HepG2 (cell line): ENCODE data around the gene FRMD8. TPM values are rescaled to one million over a fixed set of nuclear protein-coding genes. Genes with fewer than 3 reads are reported as not detected.

Source experiments
- ATAC-seq: fragments of 200-7000 bp; cut with Tn5 transposase; 3 replicates; pipeline ENCODE4 v1.9.1; 2020; ENCODE audit warnings: mild to moderate bottlenecking, moderate library complexity
- BruUV-seq: library from RNA; stranded (reverse); fragments of 400-500 nt; replicated peaks from 2 replicates; lab custom pipeline; 2021; lab: Mats Ljungman, UMichigan
- CTCF ChIA-PET: fragments of 300-600 bp; formaldehyde crosslinking; extraction: SDS; loops from one replicate; lab custom pipeline; 2021; ENCODE audit warnings: low total read pairs, inconsistent platforms, low intra/inter-chr PET ratio; lab: Yijun Ruan, JAX
- POLR2A ChIA-PET: fragments of 350-600 bp; sonication (Branson Sonifier 250); formaldehyde crosslinking; loops from one replicate; lab custom pipeline; 2020; ENCODE audit warnings: antibody characterized with exemption, inconsistent platforms; lab: Yijun Ruan, JAX
- DNase-seq: peaks from one replicate; pipeline ENCODE4 v3.0.0-alpha.2; 2015; ENCODE audit warnings: low spot score
- FAIRE-seq: peaks from 3 replicates; lab custom pipeline; 2011; peaks lifted over from hg19 to GRCh38; lab: Jason Lieb, UNC
- H2AFZ ChIP-seq: one replicate; pipeline ENCODE4 v1.6.1; 2011; ENCODE audit warnings: low read length, inconsistent platforms
- H3K27ac ChIP-seq: fragments of 300-600 bp; 3 replicates; pipeline ENCODE4 v1.8.0; 2011; ENCODE audit warnings: mixed run types, mild to moderate bottlenecking, mixed read lengths, low read length, inconsistent platforms; ENCODE audit not compliant: insufficient read depth; ENCODE audit errors: extremely low read length
- H3K27me3 ChIP-seq, 2 experiments: fragments of 200-600 bp in 1 of 2; 2 replicates in 1 of 2; 3 replicates in 1 of 2; pipeline versions ENCODE4 v1.6.0 to v1.8.0; 2011; ENCODE audit warnings: low read length in 2 of 2, mild to moderate bottlenecking in 2 of 2, moderate library complexity in 2 of 2, inconsistent platforms in 1 of 2; ENCODE audit not compliant: insufficient read depth in 2 of 2, control insufficient read depth in 1 of 2
- H3K36me3 ChIP-seq, 2 experiments: fragments of 200-600 bp in 1 of 2; replicated peaks in 1 of 2; 2 replicates in 1 of 2; 3 replicates in 1 of 2; pipeline versions ENCODE4 v1.5.1 to v1.8.0; 2011; ENCODE audit warnings: low read length in 2 of 2, inconsistent platforms in 1 of 2; ENCODE audit not compliant: insufficient read depth in 2 of 2, control insufficient read depth in 1 of 2
- H3K4me1 ChIP-seq: 2 replicates; pipeline ENCODE4 v1.5.1; 2012; ENCODE audit warnings: low read length, inconsistent platforms; ENCODE audit not compliant: insufficient read depth
- H3K4me2 ChIP-seq: 2 replicates; pipeline ENCODE4 v1.6.0; 2011; ENCODE audit warnings: low read depth, low read length, inconsistent platforms
- H3K4me3 ChIP-seq, 3 experiments: fragments of 200-600 bp in 1 of 3; sonication (generic), shearing (Covaris generic) in 1 of 3; replicated peaks in 1 of 3; 2 replicates each; pipeline ENCODE4 v1.5.1; 2011 to 2016; ENCODE audit warnings: low read length in 3 of 3, inconsistent platforms in 2 of 3, low read depth in 2 of 3, mild to moderate bottlenecking in 2 of 3, control low read depth in 1 of 3, mixed read lengths in 1 of 3; ENCODE audit not compliant: insufficient read depth in 1 of 3
- H3K79me2 ChIP-seq: one replicate; pipeline ENCODE4 v1.6.1; 2011; ENCODE audit warnings: low read length, inconsistent platforms; ENCODE audit not compliant: insufficient read depth
- H3K9ac ChIP-seq: 2 replicates; pipeline ENCODE4 v1.6.0; 2011; ENCODE audit warnings: mild to moderate bottlenecking, low read depth, low read length, inconsistent platforms; ENCODE audit not compliant: insufficient read depth
- H3K9me3 ChIP-seq: 2 replicates; pipeline ENCODE4 v1.5.1; 2012; ENCODE audit warnings: mild to moderate bottlenecking, low read length
- H4K20me1 ChIP-seq: 2 replicates; pipeline ENCODE4 v1.6.0; 2011; ENCODE audit warnings: inconsistent platforms, mild to moderate bottlenecking, low read length, moderate library complexity; ENCODE audit not compliant: insufficient read depth
- FOXA1 ChIP-seq, 2 experiments: fragments of 450-650 bp in 1 of 2; sonication (generic) in 1 of 2; formaldehyde crosslinking in 1 of 2; IDR thresholded peaks; 2 replicates each; pipeline versions ENCODE4 v1.4.0 to v1.6.1; 2016 to 2020; ENCODE audit warnings: missing genetic modification reagents in 1 of 2
- GTF3A ChIP-seq: sonication (generic); formaldehyde crosslinking; conservative IDR thresholded peaks from 2 replicates; pipeline ENCODE4 v1.4.0; 2020; ENCODE audit warnings: mild to moderate bottlenecking, missing genetic modification reagents
- IKZF4 ChIP-seq: sonication (generic); formaldehyde crosslinking; IDR thresholded peaks from 2 replicates; pipeline ENCODE4 v1.5.1; 2020; ENCODE audit warnings: borderline replicate concordance, mild to moderate bottlenecking, low read depth, missing genetic modification reagents; ENCODE audit errors: not compliant biosample characterization
- NFE2L1 ChIP-seq: sonication (generic); formaldehyde crosslinking; IDR thresholded peaks from 2 replicates; pipeline ENCODE4 v1.4.0; 2020; ENCODE audit warnings: missing genetic modification reagents, mild to moderate bottlenecking, borderline replicate concordance
- POLR2AphosphoS2 ChIP-seq: IDR thresholded peaks from 2 replicates; pipeline ENCODE4 v1.6.1; 2011; ENCODE audit warnings: low read depth, low read length, improper control_type of control experiment
- RERE ChIP-seq: IDR thresholded peaks from 2 replicates; pipeline ENCODE4 v1.6.1; 2016; ENCODE audit warnings: low read depth, missing genetic modification reagents, missing compliant biosample characterization
- SAP130 ChIP-seq: IDR thresholded peaks from 2 replicates; pipeline ENCODE4 v1.6.1; 2016; ENCODE audit warnings: low read depth
- TFE3 ChIP-seq: IDR thresholded peaks from 2 replicates; pipeline ENCODE4 v1.6.1; 2016
- ZFP62 ChIP-seq: sonication (generic); formaldehyde crosslinking; IDR thresholded peaks from 2 replicates; pipeline ENCODE4 v1.4.0; 2020; ENCODE audit warnings: missing genetic modification reagents
- WGBS: methylation state at CpG from one replicate; pipeline ENCODE4 v1.1.6; 2017; ENCODE audit warnings: low lambda C conversion rate; 5-methylcytosine and 5-hydroxymethylcytosine counted together
- in situ Hi-C: cut with HindIII; loops from 2 replicates; pipeline ENCODE4 v1.10.0; 2017; ENCODE audit warnings: low pct_unique_long_range_greater_than_20kb; ENCODE audit not compliant: extremely low pct_ligation_motif_present
- intact Hi-C: fragments of 100-400 bp; cut with micrococcal nuclease; formaldehyde crosslinking; loops from one replicate; pipeline ENCODE4 v1.10.0; 2022; ENCODE audit not compliant: unreplicated experiment
- polyA plus RNA-seq, 8 experiments: library from polyadenylated mRNA; depleted of rRNA in 3 of 8; stranded (reverse) in 7 of 8; unstranded in 1 of 8; fragments of >200 nt; fragmentation: Illumina TruSeq in 4 of 8; extraction: Trizol in 4 of 8; gene quantifications; 2 replicates each; pipeline versions ENCODE4 v1.2.1 to v1.2.3, GENCODE V29; 2011 to 2016; ENCODE audit warnings: low read depth in 4 of 8, missing spikeins in 1 of 8, mixed read lengths in 1 of 8; ENCODE audit not compliant: insufficient read depth in 1 of 8
- total RNA-seq, 5 experiments: library from RNA; depleted of rRNA; stranded (reverse); fragments of >200 nt; fragmentation: Illumina TruSeq; extraction: Trizol; gene quantifications; 2 replicates each; pipeline ENCODE4 v1.2.3, GENCODE V29; 2016; ENCODE audit warnings: low read depth in 1 of 5

The FRMD8 gene
- total and polyA plus RNA-seq, 2 of the 13 experiments (the other 11 are each of a cell fraction or from before 2014, with no cell fraction given), result 5.8 to 20.6 TPM

- TF ChIP-seq RERE (CRISPR knock-in tag) (no peak), POLR2AphosphoS2 (peak; percentile 19; the same call in 1 of the 2 replicates), ZFP62 (CRISPR knock-in tag) (no peak)
Observed at GRCh38 chr11:65430406-65431217, 44.2 kb downstream of the FRMD8 start (continued).

GRCh38 chr11:65431451-65432099 lies 45.1 kb downstream of the FRMD8 start:
- Histone ChIP-seq H3K9me3 (no peaks in the 10 kb centered on the region), H2AFZ (no peak overlapping the region), H3K27me3 (no peaks in the 10 kb centered on the region), H3K36me3 (peaks cover 5 to 26% of the 10 kb centered on the region in 2 experiments; a peak in 4 of 5 replicates), H3K79me2 (peaks cover 75% of the 10 kb centered on the region), H3K4me2 (peak overlapping the region; percentile 44; the same call in 1 of the 2 replicates), H3K27ac (no peak overlapping the region), H4K20me1 (peaks cover 100% of the 10 kb centered on the region), H3K4me3 (no peak overlapping the region), H3K4me1 (peaks cover 91% of the 10 kb centered on the region), H3K9ac (no peak overlapping the region)
- ATAC-seq (no peak), DNase-seq (no peak), FAIRE-seq (no peak)
- ChIA-PET POLR2A (interaction anchor here (1.4 to 1.6 kb wide), 3 partner anchors 9 to 16 kb away, joined by 5 to 15 read pairs (median 6); partner anchors contain the start of gene NEAT1), CTCF (interaction anchor here (1.6 kb wide), 1 partner anchor 16 kb away, joined by 6 read pairs; no protein-coding TSS in a partner anchor)
- in situ Hi-C loops (no loop called here), intact Hi-C loops (no loop called here)
- no TSS peak for BruUV-seq
- WGBS, result 83% methylated on average over 4 of the region's 4 CpGs
- TF ChIP-seq NFE2L1 (CRISPR knock-in tag) (no peak), IKZF4 (CRISPR knock-in tag) (no peak), SAP130 (CRISPR knock-in tag) (no peak), GTF3A (no peak), POLR2AphosphoS2 (peak; percentile 84), TFE3 (no peak), FOXA1 (IDR thresholded peaks at IDR 0.05) (no peak), FOXA1 (CRISPR knock-in tag; IDR thresholded peaks at IDR 0.05) (no peak)
